GM12878 (cell line): ENCODE results near the gene SMIM1. TPM values are rescaled to one million over a fixed set of nuclear protein-coding genes. Genes with fewer than 3 reads are reported as not detected.

Source experiments
- ATAC-seq: fragments of 200-7000 bp; cut with Tn5 transposase; 3 replicates; pipeline ENCODE4 v1.9.1; 2020; ENCODE audit warnings: mild to moderate bottlenecking, moderate library complexity
- BruUV-seq: library from RNA; stranded (reverse); fragments of 400-500 nt; replicated peaks from 2 replicates; lab custom pipeline; 2021; lab: Mats Ljungman, UMichigan
- CTCF ChIA-PET: fragments of 300-600 bp; sonication (Branson Sonifier 250); formaldehyde crosslinking; extraction: SDS; loops from one replicate; lab custom pipeline; 2021; ENCODE audit warnings: inconsistent platforms; lab: Yijun Ruan, JAX
- POLR2A ChIA-PET: fragments of 350-600 bp; formaldehyde crosslinking; extraction: SDS; loops from one replicate; lab custom pipeline; 2021; ENCODE audit warnings: inconsistent platforms; lab: Charles Lee
- RAD21 ChIA-PET: fragments of 300-600 bp; sonication (Branson Sonifier 250); formaldehyde crosslinking; loops from one replicate; lab custom pipeline; 2023; ENCODE audit warnings: antibody characterized with exemption; ENCODE audit not compliant: unreplicated experiment; lab: Charles Lee
- SMC1A ChIA-PET: fragments of 300-600 bp; sonication (Branson Sonifier 250); formaldehyde crosslinking; loops from one replicate; lab custom pipeline; 2023; ENCODE audit not compliant: unreplicated experiment, uncharacterized antibody; lab: Charles Lee
- DNase-seq: peaks from one replicate; pipeline ENCODE4 v3.0.0-alpha.2; 2011; ENCODE audit warnings: low read depth, low spot score
- FAIRE-seq: peaks from 3 replicates; lab custom pipeline; 2011; peaks lifted over from hg19 to GRCh38; lab: Jason Lieb, UNC
- H2AFZ ChIP-seq: 2 replicates; pipeline ENCODE4 v1.6.0; 2011; ENCODE audit warnings: low read depth, low read length, control low read depth; ENCODE audit not compliant: control insufficient read depth
- H3K27ac ChIP-seq: 2 replicates; pipeline ENCODE4 v1.5.1; 2011; ENCODE audit warnings: control low read depth; ENCODE audit not compliant: control insufficient read depth, insufficient read depth
- H3K27me3 ChIP-seq, 2 experiments: replicated peaks in 1 of 2; 2 replicates each; pipeline versions ENCODE4 v1.6.0 to v1.6.1; 2011; ENCODE audit warnings: low read length in 1 of 2; ENCODE audit not compliant: control insufficient read depth in 2 of 2, insufficient read depth in 2 of 2
- H3K36me3 ChIP-seq, 2 experiments: 2 replicates each; pipeline ENCODE4 v1.5.1; 2011; ENCODE audit warnings: low read length in 1 of 2; ENCODE audit not compliant: control insufficient read depth in 2 of 2, insufficient read depth in 2 of 2
- H3K4me1 ChIP-seq: 2 replicates; pipeline ENCODE4 v1.6.1; 2011; ENCODE audit warnings: mild to moderate bottlenecking, low read length, moderate library complexity, mixed read lengths; ENCODE audit not compliant: control insufficient read depth, insufficient read depth
- H3K4me2 ChIP-seq: 2 replicates; pipeline ENCODE4 v1.6.0; 2011; ENCODE audit warnings: control low read depth; ENCODE audit not compliant: control insufficient read depth, insufficient read depth
- H3K4me3 ChIP-seq: fragments of 200-600 bp; sonication (generic); 2 replicates; pipeline ENCODE4 v1.5.1; 2016
- H3K79me2 ChIP-seq: 2 replicates; pipeline ENCODE4 v1.6.0; 2011; ENCODE audit warnings: low read length; ENCODE audit not compliant: control insufficient read depth, insufficient read depth
- H3K9ac ChIP-seq: 2 replicates; pipeline ENCODE4 v1.8.0; 2011; ENCODE audit warnings: low read length, control low read depth, mixed read lengths; ENCODE audit not compliant: control insufficient read depth, insufficient read depth
- H3K9me3 ChIP-seq: replicated peaks from 3 replicates; pipeline ENCODE4 v1.5.1; 2011; ENCODE audit warnings: mild to moderate bottlenecking, low read length; ENCODE audit not compliant: control insufficient read depth, insufficient read depth
- H4K20me1 ChIP-seq: 2 replicates; pipeline ENCODE4 v1.6.0; 2011; ENCODE audit not compliant: control insufficient read depth, insufficient read depth
- ATF7 ChIP-seq: fragments of 450-650 bp; IDR thresholded peaks from 2 replicates; pipeline ENCODE4 v1.6.1; 2016; ENCODE audit warnings: low read depth, mild to moderate bottlenecking
- BCL11A ChIP-seq: IDR thresholded peaks from 2 replicates; pipeline ENCODE4 v1.6.1; 2011; ENCODE audit warnings: low read depth, low read length
- CEBPB ChIP-seq, 2 experiments: fragments of 150-350 bp in 1 of 2; IDR thresholded peaks; 2 replicates each; pipeline ENCODE4 v1.6.1; 2012 to 2014; ENCODE audit warnings: low read depth in 2 of 2, low read length in 2 of 2, borderline replicate concordance in 1 of 2, inconsistent platforms in 1 of 2
- CUX1 ChIP-seq: IDR thresholded peaks from 2 replicates; pipeline ENCODE4 v1.6.1; 2012; ENCODE audit warnings: improper control_type of control experiment, low read depth, low read length; ENCODE audit not compliant: insufficient replicate concordance
- IKZF2 ChIP-seq, 2 experiments: fragments of 450-650 bp; IDR thresholded peaks; 2 replicates each; pipeline ENCODE4 v1.6.1; 2017; ENCODE audit warnings: mild to moderate bottlenecking in 2 of 2, moderate library complexity in 2 of 2
- NFIC ChIP-seq: IDR thresholded peaks from 2 replicates; pipeline ENCODE4 v1.6.1; 2012; ENCODE audit warnings: low read depth, mild to moderate bottlenecking, inconsistent platforms, low read length, moderate library complexity
- NFXL1 ChIP-seq: fragments of 450-650 bp; IDR thresholded peaks from 2 replicates; pipeline ENCODE4 v1.6.1; 2017; ENCODE audit warnings: antibody characterized with exemption, mild to moderate bottlenecking, borderline replicate concordance
- PRDM15 ChIP-seq: fragments of 450-650 bp; formaldehyde crosslinking; IDR thresholded peaks from 2 replicates; pipeline ENCODE4 v1.4.0; 2020; ENCODE audit warnings: mild to moderate bottlenecking, moderate library complexity
- SMARCA5 ChIP-seq: fragments of 450-650 bp; IDR thresholded peaks from 2 replicates; pipeline ENCODE4 v1.6.1; 2017; ENCODE audit warnings: mild to moderate bottlenecking
- TAF1 ChIP-seq: IDR thresholded peaks from 2 replicates; pipeline ENCODE4 v1.6.1; 2011; ENCODE audit warnings: mild to moderate bottlenecking, low read depth, low read length, borderline replicate concordance
- ZBED1 ChIP-seq: IDR thresholded peaks from 2 replicates; pipeline ENCODE4 v1.6.1; 2016; ENCODE audit warnings: borderline replicate concordance
- ZBTB4 ChIP-seq: fragments of 450-650 bp; formaldehyde crosslinking; IDR thresholded peaks from 2 replicates; pipeline ENCODE4 v1.4.0; 2022; ENCODE audit warnings: mild to moderate bottlenecking, moderate library complexity
- ZNF274 ChIP-seq: IDR thresholded peaks from one replicate; pipeline ENCODE4 v1.8.0; 2011; ENCODE audit not compliant: insufficient read length, insufficient read depth
- WGBS: methylation state at CpG from one replicate; pipeline ENCODE4 v1.1.6; 2016; ENCODE audit warnings: low lambda C conversion rate; ENCODE audit not compliant: insufficient replicate concordance, insufficient coverage; ENCODE audit errors: missing lambda C conversion rate; 5-methylcytosine and 5-hydroxymethylcytosine counted together
- in situ Hi-C: fragments of 300-500 bp; cut with MboI; formaldehyde crosslinking; loops from 9 replicates; pipeline ENCODE4 v1.14.3; 2018; ENCODE audit warnings: mixed read lengths
- intact Hi-C: fragments of 100-400 bp; cut with micrococcal nuclease; formaldehyde crosslinking; loops from one replicate; pipeline ENCODE4 v1.14.2; 2022; ENCODE audit not compliant: unreplicated experiment
- polyA plus RNA-seq, 11 experiments: library from polyadenylated mRNA; depleted of rRNA in 4 of 11; unstranded in 6 of 11; stranded (reverse) in 5 of 11; fragments of >200 nt; fragmentation: Nextera tagmentation in 4 of 11; fragmentation: Illumina TruSeq in 1 of 11; extraction: Ambion mirVana in 4 of 11; extraction: Trizol in 1 of 11; gene quantifications; 1 replicate in 1 of 11; 2 replicates in 10 of 11; pipeline versions ENCODE4 v1.2.1 to v1.2.3, GENCODE V29; 2011 to 2016; ENCODE audit warnings: inconsistent platforms in 2 of 11, missing spikeins in 2 of 11, low read depth in 1 of 11
- total RNA-seq, 4 experiments: library from RNA; depleted of rRNA in 3 of 4; stranded (reverse); fragments of >200 nt in 3 of 4; fragmentation: Illumina TruSeq in 1 of 4; extraction: Trizol in 1 of 4; gene quantifications; 2 replicates each; pipeline versions ENCODE4 v1.2.1 to v1.2.3, GENCODE V29; 2013 to 2021

The SMIM1 gene
- total and polyA plus RNA-seq, 10 of the 15 experiments (the other 5 are each of a cell fraction or from before 2014, with no cell fraction given): 0.30 to 0.37 TPM; not detected in 8

- SMC1A ChIA-PET: interaction anchor here (0.7 kb wide), 1 partner anchor 74 kb away, joined by 3 read pairs; no protein-coding TSS in a partner anchor
- TSS peak; percentile 14 for BruUV-seq
- no peak for TF ChIP-seq CEBPB (IDR thresholded peaks at IDR 0.05; ENCODE audit: borderline replicate concordance in 1 of 2, low read depth in 2 of 2, low read length in 2 of 2)
- TF ChIP-seq IKZF2 (IDR thresholded peaks at IDR 0.05): no peak
- TF ChIP-seq NFXL1: no peak
- no peak for TF ChIP-seq NFIC
- TF ChIP-seq BCL11A: no peak
- TF ChIP-seq ATF7: no peak
- TF ChIP-seq TAF1: no peak
- no peak for TF ChIP-seq ZBTB4 (CRISPR knock-in tag)
- TF ChIP-seq ZBED1: no peak
- no peak for TF ChIP-seq PRDM15 (CRISPR knock-in tag)
- no peak for TF ChIP-seq CUX1
- no peak for TF ChIP-seq SMARCA5
- TF ChIP-seq ZNF274: no peak
Observed at GRCh38 chr1:3785045-3785444, 12.5 kb downstream of the SMIM1 start.

More at GRCh38 chr1:3785045-3785444, 12.5 kb downstream of the SMIM1 start:
- H3K4me2 ChIP-seq: no peak overlapping the region
- H2AFZ ChIP-seq: no peak overlapping the region
- RAD21 ChIA-PET: no interaction called here
- WGBS: 97% methylated on average over 13 of the region's 13 CpGs
- no peak overlapping the region for H3K9ac ChIP-seq
- no peaks in the 10 kb centered on the region for H3K27me3 ChIP-seq
- intact Hi-C loops: no loop called here
- CTCF ChIA-PET: interaction anchor here (2.7 kb wide), 1 partner anchor 9 kb away, joined by 6 read pairs; no protein-coding TSS in a partner anchor
- H3K36me3 ChIP-seq: peaks cover 21 to 27% of the 10 kb centered on the region in 2 experiments
- no peaks in the 10 kb centered on the region for H3K9me3 ChIP-seq
- DNase-seq (no peak), FAIRE-seq (peak; percentile 23), ATAC-seq (no peak)
- in situ Hi-C loops: no loop called here
- no peak overlapping the region for H3K27ac ChIP-seq
- peaks cover 3% of the 10 kb centered on the region for H3K79me2 ChIP-seq
- H3K4me3 ChIP-seq: no peak overlapping the region
- no peaks in the 10 kb centered on the region for H4K20me1 ChIP-seq
- POLR2A ChIA-PET: no interaction called here
- H3K4me1 ChIP-seq: peaks cover 14% of the 10 kb centered on the region
